ENCODE data around the gene KLHL3.

DNA sequence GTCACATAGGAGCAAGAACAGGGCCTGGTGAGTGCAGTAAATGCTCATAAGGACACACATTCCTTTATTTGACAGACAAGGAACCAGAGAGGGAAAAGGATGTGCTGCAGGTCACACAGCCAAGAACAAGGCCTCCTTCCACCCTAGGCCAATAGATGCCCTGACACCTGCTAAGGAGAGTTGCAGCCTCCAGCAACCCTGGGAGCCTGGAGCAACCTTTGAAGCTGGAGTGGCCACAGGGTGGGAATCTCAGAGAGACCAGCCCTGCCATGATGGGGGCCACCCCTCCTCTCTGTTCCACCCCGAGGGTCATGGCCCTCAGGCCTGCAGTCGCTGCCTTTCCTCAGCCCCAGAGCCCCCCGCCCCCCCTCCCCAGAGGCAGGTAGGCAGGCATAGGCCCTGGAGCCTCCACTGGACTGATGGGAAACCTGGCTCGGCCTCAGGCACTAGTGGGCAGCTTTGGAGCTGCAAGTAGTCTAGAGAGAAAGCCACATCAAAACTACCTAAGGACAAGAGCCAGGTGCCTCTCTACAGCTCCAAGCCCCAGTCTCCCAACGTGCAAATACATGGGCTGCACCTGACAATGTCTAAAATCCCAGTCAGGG, 120.6 kb downstream of the KLHL3 start:
- TF ChIP-seq YY1 (IDR thresholded peaks at IDR 0.05) = no peak
- TF ChIP-seq, protein P1, sequence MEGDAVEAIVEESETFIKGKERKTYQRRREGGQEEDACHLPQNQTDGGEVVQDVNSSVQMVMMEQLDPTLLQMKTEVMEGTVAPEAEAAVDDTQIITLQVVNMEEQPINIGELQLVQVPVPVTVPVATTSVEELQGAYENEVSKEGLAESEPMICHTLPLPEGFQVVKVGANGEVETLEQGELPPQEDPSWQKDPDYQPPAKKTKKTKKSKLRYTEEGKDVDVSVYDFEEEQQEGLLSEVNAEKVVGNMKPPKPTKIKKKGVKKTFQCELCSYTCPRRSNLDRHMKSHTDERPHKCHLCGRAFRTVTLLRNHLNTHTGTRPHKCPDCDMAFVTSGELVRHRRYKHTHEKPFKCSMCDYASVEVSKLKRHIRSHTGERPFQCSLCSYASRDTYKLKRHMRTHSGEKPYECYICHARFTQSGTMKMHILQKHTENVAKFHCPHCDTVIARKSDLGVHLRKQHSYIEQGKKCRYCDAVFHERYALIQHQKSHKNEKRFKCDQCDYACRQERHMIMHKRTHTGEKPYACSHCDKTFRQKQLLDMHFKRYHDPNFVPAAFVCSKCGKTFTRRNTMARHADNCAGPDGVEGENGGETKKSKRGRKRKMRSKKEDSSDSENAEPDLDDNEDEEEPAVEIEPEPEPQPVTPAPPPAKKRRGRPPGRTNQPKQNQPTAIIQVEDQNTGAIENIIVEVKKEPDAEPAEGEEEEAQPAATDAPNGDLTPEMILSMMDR (IDR thresholded peaks at IDR 0.05; ENCODE audit: low read depth, low read length, missing input control) = no peak

Data from liver (tissue), 2 donors.